Neural cell (in vitro differentiated cells): Measurements from ENCODE around the gene OSM. TPM values are rescaled to one million over a fixed set of nuclear protein-coding genes. Genes with fewer than 3 reads are reported as not detected.

ENCODE experiments used
- H2AFZ ChIP-seq: fragments of 200-600, 300-800 bp; sonication (generic), shearing (Covaris generic); 2 replicates; pipeline ENCODE4 v1.6.0; 2014; ENCODE audit warnings: low read depth, mild to moderate bottlenecking, antibody characterized with exemption, low read length, moderate library complexity
- H3F3A ChIP-seq: fragments of 200-600 bp; shearing (Covaris generic); 2 replicates; pipeline ENCODE4 v1.6.1; 2016; ENCODE audit warnings: mild to moderate bottlenecking, moderate library complexity, mixed read lengths, antibody characterized with exemption, low read length; ENCODE audit not compliant: insufficient read depth, poor library complexity, severe bottlenecking
- H3K27ac ChIP-seq: fragments of 200-600, 300-800 bp; sonication (generic), shearing (Covaris generic); 2 replicates; pipeline ENCODE4 v1.5.1; 2014; ENCODE audit warnings: mild to moderate bottlenecking, low read length, moderate library complexity
- H3K27me3 ChIP-seq: fragments of 300-800, 200-600 bp; sonication (generic), shearing (Covaris generic); 2 replicates; pipeline ENCODE4 v1.6.0; 2014; ENCODE audit warnings: mild to moderate bottlenecking, low read depth, low read length, moderate library complexity; ENCODE audit not compliant: insufficient read depth
- H3K36me3 ChIP-seq: fragments of 300-800, 200-600 bp; sonication (generic), shearing (Covaris generic); 2 replicates; pipeline ENCODE4 v1.5.1; 2014; ENCODE audit warnings: mild to moderate bottlenecking, antibody characterized with exemption, low read length, moderate library complexity; ENCODE audit not compliant: insufficient read depth
- H3K4me2 ChIP-seq: fragments of 300-800, 200-600 bp; sonication (generic), shearing (Covaris generic); 2 replicates; pipeline ENCODE4 v1.6.0; 2014; ENCODE audit warnings: mild to moderate bottlenecking, low read length
- H3K4me3 ChIP-seq: fragments of 300-800, 200-600 bp; sonication (generic), shearing (Covaris generic); 2 replicates; pipeline ENCODE4 v1.5.1; 2014; ENCODE audit warnings: mild to moderate bottlenecking, low read length, moderate library complexity
- H3K79me2 ChIP-seq: fragments of 200-600 bp; shearing (Covaris generic); replicated peaks from 2 replicates; pipeline ENCODE4 v1.6.0; 2014; ENCODE audit warnings: mild to moderate bottlenecking, low read length, moderate library complexity; ENCODE audit not compliant: insufficient read depth
- H3K9ac ChIP-seq: fragments of 300-800, 200-600 bp; sonication (generic), shearing (Covaris generic); 2 replicates; pipeline ENCODE4 v1.6.1; 2016; ENCODE audit warnings: mild to moderate bottlenecking, low read length, mixed read lengths
- H3K9me2 ChIP-seq: fragments of 200-600 bp; shearing (Covaris generic); 2 replicates; pipeline ENCODE4 v1.6.1; 2016; ENCODE audit warnings: mild to moderate bottlenecking, low read length, mixed read lengths; ENCODE audit not compliant: insufficient read depth
- H3K9me3 ChIP-seq: fragments of 200-600, 300-800 bp; sonication (generic), shearing (Covaris generic); 2 replicates; pipeline ENCODE4 v1.6.1; 2016; ENCODE audit warnings: mild to moderate bottlenecking, mixed run types, low read length, moderate library complexity, mixed read lengths
- H4K20me1 ChIP-seq: fragments of 200-600 bp; shearing (Covaris generic); 2 replicates; pipeline ENCODE4 v1.6.1; 2016; ENCODE audit warnings: mild to moderate bottlenecking, mixed run types; ENCODE audit not compliant: insufficient read depth
- EP300 ChIP-seq: fragments of 450-650 bp; conservative IDR thresholded peaks from 2 replicates; pipeline ENCODE4 v1.6.1; 2014; ENCODE audit warnings: antibody characterized with exemption, mild to moderate bottlenecking, moderate library complexity; ENCODE audit not compliant: poor library complexity, severe bottlenecking
- EZH2 ChIP-seq: fragments of 200-600, 300-800 bp; shearing (Covaris generic), sonication (generic); IDR thresholded peaks from 2 replicates; pipeline ENCODE4 v1.6.1; 2014; ENCODE audit warnings: antibody characterized with exemption, low read length, borderline replicate concordance, mild to moderate bottlenecking; ENCODE audit not compliant: insufficient read depth, poor library complexity, severe bottlenecking
- MXI1 ChIP-seq: fragments of 450-650 bp; conservative IDR thresholded peaks from 2 replicates; pipeline ENCODE4 v1.6.1; 2014; ENCODE audit warnings: antibody characterized with exemption, mild to moderate bottlenecking; ENCODE audit not compliant: poor library complexity, severe bottlenecking
- POLR2AphosphoS5 ChIP-seq: IDR thresholded peaks from 2 replicates; pipeline ENCODE4 v1.6.1; 2012
- RAD21 ChIP-seq: fragments of 450-650 bp; conservative IDR thresholded peaks from 2 replicates; pipeline ENCODE4 v1.6.1; 2014; ENCODE audit warnings: antibody characterized with exemption, mild to moderate bottlenecking, moderate library complexity
- SMC3 ChIP-seq: fragments of 450-650 bp; conservative IDR thresholded peaks from 2 replicates; pipeline ENCODE4 v1.6.1; 2014; ENCODE audit warnings: antibody characterized with exemption, mild to moderate bottlenecking, moderate library complexity; ENCODE audit not compliant: poor library complexity
- TAF1 ChIP-seq: IDR thresholded peaks from 2 replicates; pipeline ENCODE4 v1.6.1; 2012; ENCODE audit warnings: low read depth
- polyA plus RNA-seq: library from polyadenylated mRNA; depleted of rRNA; stranded (reverse); fragments of >200 nt; gene quantifications from 2 replicates; pipeline ENCODE4 v1.2.3, GENCODE V29; 2014
- TF ChIP-seq, protein P1 (sequence below): fragments of 450-650 bp; IDR thresholded peaks from 2 replicates; pipeline ENCODE4 v1.5.1; 2014; ENCODE audit warnings: antibody characterized with exemption, mild to moderate bottlenecking, moderate library complexity; ENCODE audit not compliant: poor library complexity, severe bottlenecking
- TF ChIP-seq, protein P2 (sequence below): IDR thresholded peaks from 2 replicates; pipeline ENCODE4 v1.6.1; 2012; ENCODE audit warnings: borderline replicate concordance

OSM gene
- polyA plus RNA-seq, 1 donor from 2014 or later, result not detected

GRCh38 chr22:30312053-30312452, 45.4 kb upstream of the OSM start:
- no peaks in the 10 kb centered on the region for H3K79me2 ChIP-seq
- TF ChIP-seq POLR2AphosphoS5 (no peak), EZH2 (no peak), TAF1 (no peak), EP300 (no peak), RAD21 (no peak), SMC3 (no peak), MXI1 (no peak)
- TF ChIP-seq, protein P1, sequence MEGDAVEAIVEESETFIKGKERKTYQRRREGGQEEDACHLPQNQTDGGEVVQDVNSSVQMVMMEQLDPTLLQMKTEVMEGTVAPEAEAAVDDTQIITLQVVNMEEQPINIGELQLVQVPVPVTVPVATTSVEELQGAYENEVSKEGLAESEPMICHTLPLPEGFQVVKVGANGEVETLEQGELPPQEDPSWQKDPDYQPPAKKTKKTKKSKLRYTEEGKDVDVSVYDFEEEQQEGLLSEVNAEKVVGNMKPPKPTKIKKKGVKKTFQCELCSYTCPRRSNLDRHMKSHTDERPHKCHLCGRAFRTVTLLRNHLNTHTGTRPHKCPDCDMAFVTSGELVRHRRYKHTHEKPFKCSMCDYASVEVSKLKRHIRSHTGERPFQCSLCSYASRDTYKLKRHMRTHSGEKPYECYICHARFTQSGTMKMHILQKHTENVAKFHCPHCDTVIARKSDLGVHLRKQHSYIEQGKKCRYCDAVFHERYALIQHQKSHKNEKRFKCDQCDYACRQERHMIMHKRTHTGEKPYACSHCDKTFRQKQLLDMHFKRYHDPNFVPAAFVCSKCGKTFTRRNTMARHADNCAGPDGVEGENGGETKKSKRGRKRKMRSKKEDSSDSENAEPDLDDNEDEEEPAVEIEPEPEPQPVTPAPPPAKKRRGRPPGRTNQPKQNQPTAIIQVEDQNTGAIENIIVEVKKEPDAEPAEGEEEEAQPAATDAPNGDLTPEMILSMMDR, result no peak
- TF ChIP-seq, protein P2, sequence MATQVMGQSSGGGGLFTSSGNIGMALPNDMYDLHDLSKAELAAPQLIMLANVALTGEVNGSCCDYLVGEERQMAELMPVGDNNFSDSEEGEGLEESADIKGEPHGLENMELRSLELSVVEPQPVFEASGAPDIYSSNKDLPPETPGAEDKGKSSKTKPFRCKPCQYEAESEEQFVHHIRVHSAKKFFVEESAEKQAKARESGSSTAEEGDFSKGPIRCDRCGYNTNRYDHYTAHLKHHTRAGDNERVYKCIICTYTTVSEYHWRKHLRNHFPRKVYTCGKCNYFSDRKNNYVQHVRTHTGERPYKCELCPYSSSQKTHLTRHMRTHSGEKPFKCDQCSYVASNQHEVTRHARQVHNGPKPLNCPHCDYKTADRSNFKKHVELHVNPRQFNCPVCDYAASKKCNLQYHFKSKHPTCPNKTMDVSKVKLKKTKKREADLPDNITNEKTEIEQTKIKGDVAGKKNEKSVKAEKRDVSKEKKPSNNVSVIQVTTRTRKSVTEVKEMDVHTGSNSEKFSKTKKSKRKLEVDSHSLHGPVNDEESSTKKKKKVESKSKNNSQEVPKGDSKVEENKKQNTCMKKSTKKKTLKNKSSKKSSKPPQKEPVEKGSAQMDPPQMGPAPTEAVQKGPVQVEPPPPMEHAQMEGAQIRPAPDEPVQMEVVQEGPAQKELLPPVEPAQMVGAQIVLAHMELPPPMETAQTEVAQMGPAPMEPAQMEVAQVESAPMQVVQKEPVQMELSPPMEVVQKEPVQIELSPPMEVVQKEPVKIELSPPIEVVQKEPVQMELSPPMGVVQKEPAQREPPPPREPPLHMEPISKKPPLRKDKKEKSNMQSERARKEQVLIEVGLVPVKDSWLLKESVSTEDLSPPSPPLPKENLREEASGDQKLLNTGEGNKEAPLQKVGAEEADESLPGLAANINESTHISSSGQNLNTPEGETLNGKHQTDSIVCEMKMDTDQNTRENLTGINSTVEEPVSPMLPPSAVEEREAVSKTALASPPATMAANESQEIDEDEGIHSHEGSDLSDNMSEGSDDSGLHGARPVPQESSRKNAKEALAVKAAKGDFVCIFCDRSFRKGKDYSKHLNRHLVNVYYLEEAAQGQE, result no peak
- no peak overlapping the region for H2AFZ ChIP-seq
- H4K20me1 ChIP-seq, result no peaks in the 10 kb centered on the region
- H3K36me3 ChIP-seq, result no peaks in the 10 kb centered on the region
- H3K4me3 ChIP-seq, result no peak overlapping the region
- no peak overlapping the region for H3K9ac ChIP-seq
- H3K9me3 ChIP-seq, result no peaks in the 10 kb centered on the region
- no peaks in the 10 kb centered on the region for H3K27me3 ChIP-seq
- no peaks in the 10 kb centered on the region for H3K9me2 ChIP-seq
- H3K4me2 ChIP-seq, result no peak overlapping the region
- H3K27ac ChIP-seq, result no peak overlapping the region
- H3F3A ChIP-seq, result no peaks in the 10 kb centered on the region

DNA sequence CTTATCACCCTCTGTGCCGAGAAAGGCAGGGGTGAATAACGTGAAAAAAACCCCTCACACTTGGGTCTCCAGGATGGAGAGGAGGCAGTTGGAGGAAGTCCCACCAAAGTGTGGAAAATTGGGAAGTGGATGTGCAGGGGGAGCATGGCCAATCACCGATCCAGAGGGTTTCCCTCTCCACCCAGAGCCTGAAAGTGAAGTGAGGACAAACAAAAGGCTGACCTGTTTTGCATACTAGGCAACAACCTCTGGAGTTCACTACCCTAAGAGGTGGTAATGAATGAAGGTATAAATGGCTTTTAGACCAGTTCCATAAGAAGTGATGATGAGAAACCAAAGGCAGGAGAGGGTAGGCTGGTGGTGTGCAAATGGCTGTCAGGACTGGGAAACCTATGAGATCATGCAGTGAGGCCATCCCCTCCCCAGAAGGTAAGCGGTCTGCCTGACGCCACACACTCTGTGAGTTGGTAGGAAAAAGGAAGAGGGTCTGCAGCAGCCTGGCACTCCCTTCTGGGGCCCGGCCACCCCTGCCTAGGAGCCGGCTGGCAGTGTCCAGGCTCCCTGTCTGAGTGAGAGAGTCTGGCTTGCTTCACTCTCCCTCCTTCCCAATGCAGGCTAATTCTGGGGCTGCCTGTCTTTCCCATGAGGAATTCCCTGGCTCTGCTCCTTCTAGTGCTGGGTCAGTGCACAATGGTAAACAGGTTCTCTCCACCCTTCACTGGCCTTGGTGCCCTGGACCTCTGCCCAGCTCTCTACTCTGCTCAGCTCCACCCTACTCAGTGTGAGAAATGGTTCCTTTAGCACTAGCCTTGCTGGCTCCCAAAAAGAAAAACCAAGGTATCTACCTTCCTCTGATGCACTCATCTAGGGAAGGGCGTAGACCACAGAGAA, 44.5 kb upstream of the OSM start:
- Histone ChIP-seq H3F3A (no peaks in the 10 kb centered on the region), H3K9me2 (no peaks in the 10 kb centered on the region), H3K9ac (no peak overlapping the region), H3K27me3 (no peaks in the 10 kb centered on the region), H4K20me1 (no peaks in the 10 kb centered on the region), H3K27ac (no peak overlapping the region), H3K79me2 (no peaks in the 10 kb centered on the region), H3K9me3 (no peaks in the 10 kb centered on the region), H3K4me2 (no peak overlapping the region), H3K36me3 (no peaks in the 10 kb centered on the region), H2AFZ (no peak overlapping the region), H3K4me3 (no peak overlapping the region)
- TF ChIP-seq POLR2AphosphoS5 (no peak), EZH2 (no peak), TAF1 (no peak), RAD21 (no peak), EP300 (no peak), MXI1 (no peak), SMC3 (no peak)
- TF ChIP-seq, protein P2, result no peak
- TF ChIP-seq, protein P1, result no peak
